GM19328 (cell line): ENCODE results near the gene WBP4.
"Not testable (repeated sequence)": the region's sequence is repeated elsewhere in the genome, so short reads cannot be mapped to it uniquely, and the experiment has no call there.

Experiments
- ATAC-seq: cut with Tn5 transposase; IDR thresholded peaks from one replicate; pipeline ENCODE4 v1.9.1; 2021; ENCODE audit warnings: mild to moderate bottlenecking, moderate library complexity; ENCODE audit not compliant: unreplicated experiment

WBP4 gene

DNA sequence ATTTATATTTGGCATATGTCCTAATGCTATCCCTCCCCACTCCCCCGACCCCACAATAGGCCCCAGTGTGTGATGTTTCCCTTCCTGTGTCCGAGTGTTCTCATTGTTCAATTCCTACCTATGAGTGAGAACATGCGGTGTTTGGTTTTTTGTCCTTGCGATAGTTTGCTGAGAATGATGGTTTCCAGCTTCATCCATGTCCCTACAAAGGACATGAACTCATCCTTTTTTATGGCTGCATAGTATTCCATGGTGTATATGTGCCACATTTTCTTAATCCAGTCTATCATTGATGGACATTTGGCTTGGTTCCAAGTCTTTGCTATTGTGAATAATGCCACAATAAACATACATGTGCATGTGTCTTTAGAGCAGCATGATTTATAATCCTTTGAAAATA lies 18.9 kb upstream of the WBP4 start:
- ATAC-seq: not testable (repeated sequence)

DNA sequence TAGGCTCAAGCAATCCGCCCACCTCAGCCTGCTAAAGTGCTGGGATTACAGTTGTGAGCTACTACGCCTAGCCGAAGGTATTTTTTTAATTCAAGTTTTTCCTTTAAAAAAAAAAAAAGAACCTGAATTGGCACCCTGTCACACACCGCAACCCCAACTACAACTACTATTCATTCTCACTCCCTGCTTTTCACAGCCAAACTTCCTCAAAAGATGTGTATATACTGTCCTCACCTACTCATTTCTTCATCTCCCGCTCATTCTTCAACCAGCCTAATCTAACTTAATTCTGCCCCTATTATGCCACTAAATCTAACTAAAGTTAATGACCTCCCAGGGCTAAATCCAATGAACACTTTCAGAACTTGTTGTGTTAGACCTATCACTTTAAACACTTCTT lies 12.7 kb upstream of the WBP4 start:
- ATAC-seq: no peak

DNA sequence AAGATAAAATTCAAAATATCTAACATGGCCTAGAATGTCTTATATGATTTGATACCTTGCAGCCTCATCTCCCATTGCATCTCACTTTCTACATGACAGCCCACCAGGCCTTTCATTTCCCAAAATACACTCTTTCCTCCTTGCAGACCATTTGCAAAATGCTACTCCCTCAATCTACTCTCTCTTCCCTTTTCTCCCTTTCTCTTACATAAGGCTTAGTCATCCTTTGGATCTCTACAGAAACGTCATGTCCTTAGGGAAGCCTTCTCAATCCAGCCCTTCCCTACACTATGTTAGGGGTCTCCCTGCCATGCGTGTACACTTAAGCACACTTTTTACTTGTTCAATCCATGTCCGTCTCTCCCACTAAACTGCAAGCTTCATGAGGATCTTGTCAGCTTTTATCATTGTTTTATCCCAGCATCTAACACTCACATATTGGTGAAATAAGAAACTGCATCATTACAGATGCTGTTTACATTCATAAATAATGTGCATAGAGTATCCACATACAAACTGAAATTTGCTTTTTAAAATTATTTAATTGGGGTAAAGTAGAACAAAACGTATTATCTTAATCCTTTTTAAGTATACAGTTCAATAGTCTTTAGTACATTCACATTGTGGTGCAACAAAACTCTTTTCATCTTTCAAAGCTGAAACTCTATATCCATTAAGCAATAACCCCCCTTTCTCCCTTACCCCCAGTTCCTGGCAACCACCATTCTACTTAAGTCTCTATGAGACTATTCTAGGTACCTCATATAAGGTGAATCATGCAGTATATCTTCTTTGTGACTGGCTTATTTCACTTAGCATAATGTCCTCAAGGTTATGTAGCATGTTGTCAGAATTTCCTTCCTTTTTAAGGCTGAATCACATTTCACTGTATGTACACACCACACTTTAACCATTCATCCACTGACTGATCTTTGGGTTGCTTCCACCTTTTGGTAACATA lies 11.5 kb upstream of the WBP4 start:
- no peak for ATAC-seq

DNA sequence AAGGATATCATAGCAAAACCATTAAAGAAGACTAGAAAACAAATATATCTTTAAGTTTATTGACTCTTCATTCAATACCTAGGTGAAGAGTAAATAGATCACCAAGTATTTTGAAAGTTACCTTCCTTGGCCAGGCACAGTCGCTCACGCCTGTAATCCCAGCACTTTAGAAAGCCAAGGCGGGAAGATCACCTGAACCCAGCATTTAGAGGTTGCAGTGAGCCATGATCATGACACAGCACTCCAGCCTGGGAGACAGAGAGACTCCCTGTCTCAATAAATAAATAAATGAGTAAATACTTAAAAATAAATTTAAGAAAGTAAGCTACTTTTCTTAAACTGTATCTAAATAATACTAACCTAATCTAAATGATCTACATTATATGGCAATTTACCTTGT lies 8.9 kb upstream of the WBP4 start:
- no peak for ATAC-seq

DNA sequence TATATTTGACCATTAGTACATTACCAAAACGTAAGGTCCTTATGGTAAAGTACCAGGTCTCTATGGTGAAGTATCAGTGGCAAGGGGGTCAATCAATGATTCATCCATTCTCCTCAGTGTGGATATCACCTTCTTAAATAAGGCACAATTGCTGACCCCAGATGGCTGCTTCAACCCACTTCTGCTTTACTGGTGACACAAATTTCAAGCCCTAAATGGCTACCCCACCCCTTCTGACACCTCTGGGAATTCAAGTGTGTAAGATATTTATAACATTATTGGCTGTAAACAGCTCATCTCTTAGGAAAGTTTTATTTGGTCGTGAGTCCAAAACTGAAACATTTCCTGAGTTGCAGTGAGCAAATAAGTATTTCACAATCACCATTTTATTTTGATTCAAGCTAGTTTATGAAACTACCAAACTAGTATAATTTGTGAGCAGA lies 7.9 kb upstream of the WBP4 start:
- ATAC-seq: peak; percentile 58

DNA sequence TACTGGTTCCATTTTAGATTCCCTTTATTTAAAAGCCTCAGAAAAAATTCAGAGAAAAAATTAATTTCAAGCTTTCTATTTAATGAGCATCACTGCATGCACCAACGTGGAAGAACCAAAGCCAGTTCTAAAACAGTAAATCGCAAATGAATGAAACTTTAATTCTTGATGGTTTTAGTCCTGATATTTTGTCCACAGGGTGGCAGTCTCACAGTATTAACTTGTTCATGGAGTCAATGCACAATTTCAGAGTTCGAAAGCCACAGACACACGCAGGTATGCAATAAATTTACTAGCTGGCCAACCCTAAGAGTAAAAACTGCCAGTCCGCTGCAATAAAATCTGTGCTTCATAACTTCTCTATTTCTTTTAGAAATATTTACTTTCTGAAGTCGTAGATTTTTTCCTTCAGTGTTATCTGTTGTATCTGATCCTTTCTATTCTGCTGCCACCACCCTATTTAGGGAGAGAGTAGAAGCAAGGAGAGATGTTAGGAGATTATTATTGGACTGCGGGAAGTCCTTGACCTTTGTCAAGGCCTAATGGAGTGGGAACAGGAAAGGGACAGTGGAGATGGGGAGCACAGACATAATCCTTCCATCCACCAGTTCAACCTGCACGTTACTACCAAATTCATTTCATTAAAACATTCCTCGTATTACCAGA lies 7.0 kb upstream of the WBP4 start:
- ATAC-seq: no peak

DNA sequence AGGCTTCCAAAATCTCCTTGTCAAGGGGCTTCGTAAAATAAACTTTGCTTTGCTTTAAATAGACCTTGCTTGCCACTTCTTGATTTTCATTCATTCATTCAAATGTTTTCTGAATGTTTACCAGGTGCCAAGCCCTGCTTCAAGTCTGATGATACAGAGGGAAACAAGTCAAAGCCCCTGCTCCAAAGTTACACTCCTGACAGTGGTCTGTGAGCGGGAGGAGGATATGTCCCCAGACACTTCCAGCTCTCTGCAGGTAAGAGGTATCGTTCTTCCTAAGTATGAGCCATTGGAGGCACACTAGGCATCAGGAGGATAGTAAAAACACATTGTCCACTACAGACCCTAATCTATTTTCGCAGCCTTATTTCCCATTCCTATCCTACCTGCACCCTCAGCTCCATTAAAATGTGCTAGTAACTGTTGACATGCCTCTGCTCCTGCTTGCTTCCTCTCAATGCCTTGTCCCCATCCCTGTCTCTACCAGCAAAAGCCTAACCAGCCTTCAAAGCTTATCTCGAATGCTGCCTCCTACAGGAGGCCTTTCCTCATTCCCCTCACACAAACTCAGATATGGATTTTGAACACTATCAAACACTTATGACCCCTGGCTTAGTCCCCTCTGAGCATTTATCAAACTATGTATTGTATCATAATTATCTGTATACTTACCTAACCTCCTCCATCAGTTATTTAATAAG lies 6.2 kb upstream of the WBP4 start:
- ATAC-seq: no peak

DNA sequence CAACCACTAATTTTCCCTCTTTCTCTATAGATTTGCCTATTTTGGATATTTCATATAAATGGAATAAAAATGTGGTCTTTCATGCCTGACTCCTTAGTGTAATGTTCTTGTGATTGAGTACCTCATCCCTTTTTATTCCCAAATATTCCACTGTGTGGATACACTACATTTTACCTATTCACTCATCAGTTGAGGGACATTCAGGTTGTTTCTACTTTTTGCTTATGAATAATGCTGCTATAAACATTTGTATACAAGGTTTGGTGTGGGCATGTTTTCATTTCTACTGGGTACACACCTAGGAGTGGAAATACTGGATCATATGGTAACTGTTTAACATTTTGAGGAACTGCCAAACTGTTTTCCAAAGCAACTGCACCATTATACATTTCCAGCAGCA lies 5.1 kb upstream of the WBP4 start:
- ATAC-seq: no peak

DNA sequence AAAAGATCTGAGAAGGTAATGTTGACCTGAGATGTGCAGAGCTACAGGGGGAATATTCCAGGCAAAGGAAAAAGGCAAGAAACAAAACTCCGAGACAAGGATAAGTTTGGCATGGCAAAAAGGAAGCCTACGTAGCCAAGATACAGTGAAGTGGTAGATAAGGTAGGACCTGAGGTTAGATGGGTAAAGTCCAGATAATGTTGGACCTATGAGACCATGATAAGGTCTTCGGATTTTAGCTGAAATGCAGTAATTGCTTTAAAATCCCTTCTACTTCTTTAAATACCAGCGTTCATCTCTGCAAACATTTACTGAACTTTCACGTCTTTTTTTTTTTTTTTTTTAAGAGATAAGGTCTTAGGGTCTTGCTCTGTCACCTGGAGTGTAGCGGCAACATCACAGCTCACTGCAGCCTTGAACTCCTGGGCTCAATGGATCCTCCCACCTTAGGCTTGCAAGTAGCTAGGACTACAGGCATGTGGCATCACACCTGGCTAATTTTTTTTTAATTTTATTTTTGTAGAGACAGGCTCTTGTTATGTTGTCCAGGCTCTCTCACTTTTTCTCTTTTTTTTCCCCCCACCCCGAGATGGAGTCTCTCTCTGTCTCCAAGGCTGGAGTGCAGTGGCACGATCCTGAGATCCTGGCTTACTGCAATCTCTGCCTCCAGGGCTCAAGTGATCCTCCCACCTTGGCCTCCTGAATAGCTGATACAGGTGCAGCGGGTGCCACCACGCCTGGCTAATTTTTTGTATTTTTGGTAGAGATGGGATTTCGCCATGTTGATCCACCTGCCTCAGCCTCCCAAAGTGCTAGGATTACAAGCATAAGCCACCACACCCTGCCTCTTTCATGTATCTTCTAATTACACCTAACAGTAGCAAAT lies 4.2 kb upstream of the WBP4 start:
- ATAC-seq: no peak

DNA sequence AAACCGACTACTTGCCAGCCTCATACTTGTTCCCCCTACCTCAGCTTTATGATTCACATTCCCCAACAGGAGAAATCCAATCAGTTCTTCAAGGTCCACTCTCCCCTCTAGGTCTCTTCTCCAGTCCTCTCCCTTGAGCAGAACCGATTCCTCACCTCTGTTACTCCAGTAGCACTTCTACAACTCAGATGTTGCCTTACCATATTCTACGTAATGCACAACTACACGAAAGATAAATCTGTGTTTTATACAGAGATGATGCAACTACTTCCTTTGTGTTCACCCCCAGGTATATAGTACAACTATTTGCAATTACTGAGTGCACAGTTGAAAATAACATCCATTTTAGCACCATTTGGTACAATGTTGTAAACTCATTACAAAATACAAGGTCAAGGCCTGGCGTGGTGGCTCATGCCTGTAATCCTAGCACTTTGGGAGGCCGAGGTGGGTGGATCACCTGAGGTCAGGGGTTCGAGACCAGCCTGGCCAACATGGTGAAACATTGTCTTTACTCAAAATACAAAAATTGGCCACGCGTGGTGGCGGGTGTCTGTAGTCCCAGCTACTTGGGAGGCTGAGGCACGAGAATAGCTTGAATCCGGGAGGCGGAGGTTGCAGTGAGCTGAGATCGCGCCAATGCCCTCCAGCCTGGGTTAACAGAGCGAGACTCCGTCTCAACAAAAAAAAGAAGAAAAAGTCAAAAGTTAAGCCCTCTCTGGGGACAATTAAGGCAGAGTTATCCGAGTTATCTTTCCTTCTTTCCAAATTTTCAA lies 2.8 kb upstream of the WBP4 start:
- ATAC-seq: no peak

DNA sequence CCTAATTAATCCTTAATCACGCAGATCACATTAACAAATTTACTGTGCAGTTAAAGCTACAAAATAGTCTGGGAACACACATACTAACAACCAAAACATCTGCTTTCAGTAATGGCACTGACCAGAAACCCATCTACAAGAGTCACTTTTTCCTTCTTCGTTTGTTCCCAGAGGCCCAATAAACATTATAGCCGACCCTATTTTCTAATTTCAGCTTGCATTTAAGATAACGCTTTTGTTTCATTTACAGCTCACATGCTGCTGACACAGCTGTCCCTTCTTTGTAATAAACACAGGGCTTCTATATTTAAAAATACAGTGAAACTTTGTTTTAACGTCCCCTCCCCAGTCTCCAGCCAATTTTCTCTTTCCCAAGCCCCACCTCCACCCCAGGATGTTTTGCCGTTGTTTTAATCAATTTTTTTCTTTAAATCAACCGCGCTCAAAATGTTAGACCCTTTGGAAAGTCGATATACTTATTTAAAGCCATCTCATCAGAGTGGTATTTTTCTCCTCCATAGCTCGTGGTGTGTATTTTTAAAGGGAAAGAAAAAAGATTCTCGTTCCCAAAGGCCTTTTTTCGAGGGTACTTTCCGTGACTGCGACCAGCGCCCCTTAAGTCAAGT lies 1.7 kb upstream of the WBP4 start:
- ATAC-seq: no peak

DNA sequence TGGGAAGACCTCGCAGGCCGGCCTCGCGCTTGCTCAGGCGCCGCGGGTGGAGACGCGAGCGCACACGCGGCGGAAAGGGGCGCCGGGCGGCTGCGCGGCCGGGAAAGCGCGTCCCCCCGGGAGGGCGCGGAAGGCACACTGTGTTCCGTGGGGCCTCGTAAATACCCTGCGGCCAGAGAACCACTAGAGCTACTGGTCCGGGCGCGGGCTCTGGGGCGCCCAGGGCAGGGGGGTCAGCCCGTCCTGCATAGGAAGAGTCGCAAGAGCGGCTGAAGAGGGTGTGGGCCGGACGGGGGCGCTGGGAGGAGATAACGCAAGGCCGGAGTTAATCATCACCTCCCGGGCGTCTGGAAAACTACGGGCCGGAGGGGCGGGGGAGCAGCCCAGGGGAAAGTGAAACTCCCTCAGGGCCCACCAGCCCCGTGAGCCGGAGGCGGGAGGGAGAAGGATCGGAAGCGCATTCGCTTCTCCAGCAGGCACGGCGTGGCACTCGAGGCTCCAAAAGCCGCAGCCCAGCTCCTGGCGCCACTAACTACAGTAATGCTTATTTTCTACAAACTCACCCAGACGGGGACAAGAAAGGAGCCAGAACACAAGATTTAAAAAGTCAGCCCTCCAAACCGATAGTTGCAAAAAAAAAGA lies 1.1 kb upstream of the WBP4 start:
- peak; percentile 27 for ATAC-seq

DNA sequence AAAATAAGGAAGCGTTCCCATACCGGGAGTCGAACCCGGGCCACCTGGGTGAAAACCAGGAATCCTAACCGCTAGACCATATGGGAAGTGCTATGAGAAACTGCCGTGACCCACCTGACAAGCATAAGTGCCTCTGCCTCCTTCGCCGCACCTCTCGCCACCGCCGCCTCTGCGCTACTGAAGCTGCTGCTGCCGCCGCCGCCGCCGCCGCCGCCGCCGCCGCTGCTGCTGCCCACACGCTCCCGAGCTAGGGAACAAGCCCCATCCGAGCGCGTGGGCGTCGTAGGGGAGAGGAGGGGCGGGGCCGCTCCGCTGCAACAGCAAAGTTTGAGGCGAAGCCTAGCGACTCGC lies 610 bp upstream of the WBP4 start:
- ATAC-seq: peak; percentile 32

DNA sequence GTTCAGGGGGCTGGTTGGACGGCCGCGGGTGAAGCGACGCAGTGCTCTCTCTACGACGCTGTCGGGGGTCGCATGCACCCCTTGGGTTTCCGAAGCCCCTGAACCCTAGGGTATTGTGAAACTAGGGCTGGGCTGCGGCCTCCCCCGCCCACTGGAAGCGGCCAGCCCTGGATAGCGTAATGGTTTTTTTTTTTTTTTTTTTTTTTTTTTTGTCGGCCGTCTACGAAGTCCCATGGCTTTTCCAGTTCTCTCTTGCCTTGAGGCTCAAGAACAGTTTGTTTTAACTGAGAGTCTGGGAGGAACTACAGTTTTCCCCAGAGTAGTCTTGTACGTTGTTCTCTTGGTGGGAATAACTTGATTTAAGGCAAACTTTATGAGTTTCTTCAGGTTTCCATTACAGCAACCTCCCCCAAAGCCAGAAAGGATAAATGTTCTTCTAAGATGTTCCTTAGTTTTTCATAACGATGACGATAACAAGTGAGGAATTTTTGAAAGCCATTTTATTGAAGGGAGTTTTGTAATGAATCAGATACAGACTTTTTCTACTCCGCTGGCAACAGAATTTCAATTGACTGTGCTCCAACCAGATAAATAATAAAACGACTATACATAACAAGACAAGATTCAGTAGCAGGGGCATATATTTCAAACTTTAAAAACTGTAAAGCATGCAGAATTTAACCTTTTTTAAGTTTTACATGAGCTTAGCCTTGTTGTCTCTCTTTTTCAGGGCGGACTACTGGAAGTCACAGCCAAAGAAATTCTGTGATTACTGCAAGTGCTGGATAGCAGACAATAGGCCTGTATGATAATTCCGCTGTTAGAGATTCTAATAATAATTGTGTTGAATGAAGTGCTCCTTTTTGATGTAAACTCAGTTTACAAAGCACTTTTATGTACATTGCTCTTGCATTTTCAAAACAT lies 867 bp downstream of the WBP4 start:
- ATAC-seq: peak; percentile 37

DNA sequence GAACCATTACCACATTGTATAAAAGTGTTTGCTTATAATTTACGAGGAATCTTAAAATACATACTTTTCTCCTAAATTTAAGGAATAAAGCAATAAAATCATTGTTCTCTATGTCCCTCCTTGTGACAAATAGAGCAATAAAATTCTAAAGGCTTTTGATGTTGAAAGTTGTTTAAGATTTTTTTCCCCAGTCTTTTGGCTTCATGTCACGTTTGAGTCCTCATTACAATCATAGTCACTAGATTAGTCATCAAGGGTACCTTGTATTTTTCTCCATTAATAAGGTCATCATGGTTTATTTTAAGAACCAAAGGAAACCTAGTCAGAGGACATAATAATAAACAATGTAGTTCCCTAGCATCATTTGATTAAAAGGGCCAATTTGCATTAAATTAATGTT lies 3.2 kb downstream of the WBP4 start:
- no peak for ATAC-seq

DNA sequence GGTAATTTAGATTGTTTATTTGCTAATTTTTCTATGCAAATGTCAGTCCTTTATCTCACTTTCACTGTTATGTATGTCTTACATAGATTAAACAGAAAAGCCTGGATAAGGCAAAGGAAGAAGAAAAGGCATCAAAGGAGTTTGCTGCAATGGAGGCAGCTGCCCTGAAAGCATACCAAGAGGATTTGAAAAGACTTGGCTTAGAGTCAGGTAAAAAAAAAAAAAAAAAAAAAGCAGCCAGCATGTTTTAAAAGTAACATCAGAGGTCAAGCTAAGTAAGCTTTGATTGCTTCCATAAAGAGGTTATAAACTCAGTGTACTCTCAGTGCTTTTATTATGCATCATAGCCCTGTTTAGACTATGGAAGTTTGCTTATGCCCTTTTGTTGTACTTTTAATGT lies 3.8 kb downstream of the WBP4 start:
- ATAC-seq: no peak

DNA sequence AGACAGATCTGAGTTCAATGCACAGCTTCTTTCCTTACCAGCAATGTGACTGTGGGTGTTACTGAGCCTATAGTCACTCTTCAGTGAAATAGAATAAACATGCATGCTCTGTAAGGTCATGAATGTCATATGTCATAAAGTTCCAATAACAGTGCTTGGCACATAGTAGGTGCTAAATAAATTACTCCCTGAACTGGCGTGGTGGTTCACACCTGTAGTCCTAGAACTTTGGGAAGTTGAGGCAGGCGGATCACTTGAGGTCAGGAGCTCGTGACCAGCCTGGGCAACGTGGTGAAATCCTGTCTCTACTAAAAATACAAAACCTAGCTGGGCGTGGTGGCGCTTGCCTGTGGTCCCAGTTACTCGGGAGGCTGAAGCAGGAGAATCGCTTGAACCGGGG lies 13.2 kb downstream of the WBP4 start:
- ATAC-seq: no peak

DNA sequence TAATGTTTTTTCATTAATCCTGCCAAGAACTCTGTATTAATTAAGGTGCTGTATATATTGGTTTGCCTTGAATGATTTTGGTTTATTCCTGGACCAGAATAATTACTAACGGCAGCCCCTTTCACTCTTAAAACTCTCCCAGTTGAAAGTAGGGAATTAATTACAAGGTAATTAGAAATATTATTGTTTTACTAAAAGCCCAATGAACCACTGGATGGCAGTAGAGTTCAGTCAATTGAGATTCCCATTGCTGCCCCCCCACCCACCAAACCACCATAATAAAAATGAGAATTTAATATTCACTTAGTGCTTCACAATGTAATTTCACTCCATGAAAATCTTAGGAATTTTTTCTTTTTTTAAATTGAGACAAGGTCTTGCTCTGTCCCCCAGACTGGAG lies 13.7 kb downstream of the WBP4 start:
- ATAC-seq: no peak
